Astrocyte (in vitro differentiated cells and primary cell): ENCODE measurements around the gene PSG7. TPM values are rescaled to one million over a fixed set of nuclear protein-coding genes. Genes with fewer than 3 reads are reported as not detected.
"Not testable (repeated sequence)": the region's sequence is repeated elsewhere in the genome, so short reads cannot be mapped to it uniquely, and the experiment has no call there.

Source experiments
- DNase-seq: peaks from one replicate; pipeline ENCODE4 v3.0.0-alpha.2; 2010; ENCODE audit warnings: low read depth
- FAIRE-seq: peaks from 2 replicates; lab custom pipeline; 2011; peaks lifted over from hg19 to GRCh38; lab: Jason Lieb, UNC
- H2AFZ ChIP-seq: 2 replicates; pipeline ENCODE4 v1.6.0; 2012; ENCODE audit warnings: low read depth, low read length, inconsistent platforms
- H3K27ac ChIP-seq: 2 replicates; pipeline ENCODE4 v1.5.1; 2011; ENCODE audit warnings: low read depth, low read length, inconsistent platforms
- H3K27me3 ChIP-seq: 2 replicates; pipeline ENCODE4 v1.6.0; 2011; ENCODE audit warnings: low read length, inconsistent platforms; ENCODE audit not compliant: insufficient read depth
- H3K36me3 ChIP-seq: 2 replicates; pipeline ENCODE4 v1.5.1; 2011; ENCODE audit warnings: low read length, inconsistent platforms; ENCODE audit not compliant: insufficient read depth
- H3K4me1 ChIP-seq: 2 replicates; pipeline ENCODE4 v1.5.1; 2011; ENCODE audit warnings: low read length, inconsistent platforms; ENCODE audit not compliant: insufficient read depth
- H3K4me2 ChIP-seq: 2 replicates; pipeline ENCODE4 v1.6.0; 2012; ENCODE audit warnings: low read length, inconsistent platforms
- H3K4me3 ChIP-seq: 2 replicates; pipeline ENCODE4 v1.5.1; 2011; ENCODE audit warnings: low read depth, mild to moderate bottlenecking, low read length, inconsistent platforms; ENCODE audit not compliant: insufficient read depth
- H3K79me2 ChIP-seq: 2 replicates; pipeline ENCODE4 v1.6.0; 2012; ENCODE audit warnings: mild to moderate bottlenecking, low read length, inconsistent platforms; ENCODE audit not compliant: insufficient read depth
- H3K9ac ChIP-seq: 2 replicates; pipeline ENCODE4 v1.6.0; 2012; ENCODE audit warnings: mild to moderate bottlenecking, low read length, inconsistent platforms
- H3K9me3 ChIP-seq: 2 replicates; pipeline ENCODE4 v1.5.1; 2012; ENCODE audit warnings: low read depth, mild to moderate bottlenecking, low read length, inconsistent platforms; ENCODE audit not compliant: insufficient read depth
- H4K20me1 ChIP-seq: 2 replicates; pipeline ENCODE4 v1.6.0; 2012; ENCODE audit warnings: low read length, inconsistent platforms; ENCODE audit not compliant: insufficient read depth
- H3K27ac Mint-ChIP-seq: one replicate; pipeline ENCODE4 v1.8.0; 2021; ENCODE audit warnings: mild to moderate bottlenecking, mixed read lengths; ENCODE audit not compliant: unreplicated experiment
- H3K27me3 Mint-ChIP-seq: one replicate; pipeline ENCODE4 v1.8.0; 2021; ENCODE audit warnings: low read depth, mixed read lengths; ENCODE audit not compliant: unreplicated experiment
- H3K36me3 Mint-ChIP-seq: one replicate; pipeline ENCODE4 v1.8.0; 2021; ENCODE audit warnings: low read depth, mixed read lengths; ENCODE audit not compliant: unreplicated experiment
- H3K4me1 Mint-ChIP-seq: one replicate; pipeline ENCODE4 v1.8.0; 2021; ENCODE audit warnings: low read depth, mixed read lengths; ENCODE audit not compliant: unreplicated experiment
- H3K4me3 Mint-ChIP-seq: one replicate; pipeline ENCODE4 v1.8.0; 2021; ENCODE audit warnings: mild to moderate bottlenecking, moderate library complexity, mixed read lengths; ENCODE audit not compliant: unreplicated experiment
- H3K9me3 Mint-ChIP-seq: one replicate; pipeline ENCODE4 v1.8.0; 2021; ENCODE audit warnings: mild to moderate bottlenecking, mixed read lengths; ENCODE audit not compliant: unreplicated experiment
- total RNA-seq: library from RNA; stranded (reverse); gene quantifications from 2 replicates; pipeline ENCODE4 v1.2.1, GENCODE V29; 2021

Gene PSG7
- total RNA-seq, 1 donor from 2014 or later: not detected

- Histone ChIP-seq H3K4me1 (peaks cover 22% of the 10 kb centered on the region), H3K4me2 (peak overlapping the region; percentile 38), H3K27ac (peak overlapping the region; percentile 93), H3K9ac (peak overlapping the region; percentile 77)
- not testable (repeated sequence) for H3K27me3 ChIP-seq, H3K4me1 Mint-ChIP-seq, H4K20me1 ChIP-seq, H3K27me3 Mint-ChIP-seq, FAIRE-seq, H3K4me3 ChIP-seq, H3K9me3 ChIP-seq, H3K36me3 ChIP-seq, H3K79me2 ChIP-seq, H3K4me3 Mint-ChIP-seq, H3K36me3 Mint-ChIP-seq, H2AFZ ChIP-seq
- peak overlapping the region; percentile 26 for H3K27ac Mint-ChIP-seq
- peak; percentile 81 for DNase-seq
- H3K9me3 Mint-ChIP-seq: peaks cover 17% of the 10 kb centered on the region
Measured at GRCh38 chr19:42874901-42875813, 61.9 kb downstream of the PSG7 start.

DNA sequence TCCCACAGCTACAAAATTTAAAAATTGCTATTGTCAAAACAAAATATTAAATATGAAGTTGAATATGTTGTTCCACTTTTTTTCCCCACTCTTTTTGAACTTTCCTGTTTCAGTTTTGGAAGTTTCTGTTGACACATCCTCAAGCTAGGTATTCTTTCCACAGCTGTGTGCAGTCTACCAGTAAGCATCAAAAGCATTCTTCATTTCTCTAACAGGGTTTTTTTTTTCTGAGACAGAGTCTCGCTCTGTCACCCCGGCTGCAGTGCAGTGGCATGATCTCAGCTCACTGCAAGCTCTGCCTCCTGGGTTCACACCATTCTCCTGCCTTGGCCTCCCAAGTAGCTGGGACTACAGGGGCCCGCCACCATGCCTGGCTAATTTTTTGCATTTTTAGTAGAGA is 62.9 kb downstream of the PSG7 start:
- H3K36me3 ChIP-seq, H3K36me3 Mint-ChIP-seq, DNase-seq, FAIRE-seq, H3K4me2 ChIP-seq, H3K4me1 Mint-ChIP-seq, H3K4me3 ChIP-seq, H3K9ac ChIP-seq, H3K4me3 Mint-ChIP-seq, H3K9me3 ChIP-seq, H4K20me1 ChIP-seq, H3K79me2 ChIP-seq, H2AFZ ChIP-seq, H3K27me3 ChIP-seq, H3K27me3 Mint-ChIP-seq: not testable (repeated sequence)
- Histone ChIP-seq H3K27ac (peak overlapping the region; percentile 93), H3K4me1 (peaks cover 22% of the 10 kb centered on the region)
- Mint-ChIP-seq H3K9me3 (peaks cover 19% of the 10 kb centered on the region), H3K27ac (peak overlapping the region; percentile 8)

Other genes starting within 250 kb of the PSG7 start
- gene PSG3, start 196.7 kb downstream of the PSG7 start, total RNA-seq: 0.34 and 0.48 TPM in 2 replicates
- gene PSG8, start 171.5 kb downstream of the PSG7 start, total RNA-seq: not detected in 2 replicates
- gene PSG1, start 57.5 kb downstream of the PSG7 start, total RNA-seq: 0.52 and 1.0 TPM in 2 replicates
- 0.23 TPM in 1 of 2 replicates, not detected in the other for gene PSG6, start 19.3 kb downstream of the PSG7 start, total RNA-seq
- gene PSG11, start 89.3 kb upstream of the PSG7 start, total RNA-seq: 0.26 and 0.43 TPM in 2 replicates
- 0.31 and 0.41 TPM in 2 replicates for gene PSG2, start 145.5 kb upstream of the PSG7 start, total RNA-seq
- gene PSG5, start 249.3 kb upstream of the PSG7 start, total RNA-seq: 0.65 and 0.86 TPM in 2 replicates